Activated CD4-positive, alpha-beta T cell treated with anti-CD3 and anti-CD28 coated beads for 48 hours (primary cell): ENCODE measurements around the gene CPA2.
"Not testable (repeated sequence)": the region's sequence is repeated elsewhere in the genome, so short reads cannot be mapped to it uniquely, and the experiment has no call there.

Experiments used
- DNase-seq: peaks from one replicate; pipeline ENCODE4 v3.0.0-alpha.2; 2020

The CPA2 gene

GRCh38 chr7:130321542-130322229 lies 55.0 kb downstream of the CPA2 start:
- DNase-seq: not testable (repeated sequence)

GRCh38 chr7:130322615-130323014 lies 56.0 kb downstream of the CPA2 start:
- DNase-seq: no peak

- DNase-seq: no peak
These were observed 57.8 kb downstream of the CPA2 start for GRCh38 chr7:130324306-130324943.

GRCh38 chr7:130329681-130330080 lies 63.0 kb downstream of the CPA2 start:
- DNase-seq: no peak

GRCh38 chr7:130332259-130333053 lies 65.8 kb downstream of the CPA2 start:
- DNase-seq: no peak

GRCh38 chr7:130333832-130334231 lies 67.2 kb downstream of the CPA2 start:
- no peak for DNase-seq

- DNase-seq: no peak
These were observed 67.6 kb downstream of the CPA2 start for GRCh38 chr7:130334274-130334673.

GRCh38 chr7:130337410-130337971 lies 70.8 kb downstream of the CPA2 start:
- no peak for DNase-seq

- no peak for DNase-seq
These were observed 71.6 kb downstream of the CPA2 start for GRCh38 chr7:130338233-130338632.
